Lung (tissue), 12 donors: ENCODE results near the gene ARL8A. TPM values are rescaled to one million over a fixed set of nuclear protein-coding genes. Genes with fewer than 3 reads are reported as not detected.

ENCODE experiments used
- ATAC-seq: fragments of 200-7000 bp; cut with Tn5 transposase; one replicate; pipeline ENCODE4 v1.9.1; 2020; ENCODE audit warnings: moderate number of reproducible peaks; ENCODE audit not compliant: insufficient read depth, low FRiP score
- DNase-seq, 3 donors: peaks; one replicate each; pipeline ENCODE4 v3.0.0-alpha.2; 2013 to 2017
- H3K27ac ChIP-seq, 2 donors: one replicate each; pipeline ENCODE4 v1.5.1; 2013; ENCODE audit warnings: mild to moderate bottlenecking in 2 of 2, moderate library complexity in 2 of 2, control low read depth in 1 of 2, inconsistent platforms in 1 of 2, low read depth in 1 of 2, low read length in 1 of 2
- H3K27me3 ChIP-seq, 3 donors: one replicate each; pipeline ENCODE4 v1.5.1; 2013; ENCODE audit warnings: low read length in 2 of 3; ENCODE audit not compliant: control insufficient read depth in 3 of 3, insufficient read depth in 3 of 3
- H3K36me3 ChIP-seq, 4 donors: one replicate each; pipeline ENCODE4 v1.5.1; 2013; ENCODE audit warnings: low read length in 4 of 4, mild to moderate bottlenecking in 1 of 4, moderate library complexity in 1 of 4; ENCODE audit not compliant: control insufficient read depth in 4 of 4, insufficient read depth in 4 of 4
- H3K4me1 ChIP-seq, 5 donors: one replicate each; pipeline ENCODE4 v1.5.1; 2013; ENCODE audit warnings: low read length in 5 of 5, mild to moderate bottlenecking in 2 of 5, moderate library complexity in 1 of 5; ENCODE audit not compliant: control insufficient read depth in 5 of 5, insufficient read depth in 5 of 5
- H3K4me3 ChIP-seq: one replicate; pipeline ENCODE4 v1.5.1; 2013; ENCODE audit warnings: mild to moderate bottlenecking, control low read depth, moderate library complexity
- H3K9ac ChIP-seq, 2 donors: one replicate each; pipeline ENCODE4 v1.5.1; 2013; ENCODE audit warnings: low read length in 2 of 2, control low read depth in 1 of 2; ENCODE audit not compliant: insufficient read depth in 1 of 2
- H3K9me3 ChIP-seq, 4 donors: one replicate each; pipeline ENCODE4 v1.5.1; 2013; ENCODE audit warnings: low read length in 3 of 4, mild to moderate bottlenecking in 1 of 4, moderate library complexity in 1 of 4; ENCODE audit not compliant: control insufficient read depth in 4 of 4, insufficient read depth in 3 of 4
- WGBS, 2 donors: extraction: QIAGEN DNeasy Blood & Tissue Kit; methylation state at CpG; one replicate each; pipeline ENCODE4 v1.1.7; 2013; 5-methylcytosine and 5-hydroxymethylcytosine counted together
- polyA plus RNA-seq, 2 donors: library from polyadenylated mRNA; stranded (reverse); fragments of 200-250 nt; gene quantifications; one replicate each; pipeline ENCODE4 v1.2.1, GENCODE V29; 2013
- total RNA-seq, 2 donors: library from RNA; depleted of rRNA in 1 of 2; stranded (reverse); fragments of >200 nt in 1 of 2; gene quantifications; one replicate each; pipeline ENCODE4 v1.2.1, GENCODE V29; 2014 to 2021
- TF ChIP-seq, protein P1 (sequence below): IDR thresholded peaks from 2 replicates; pipeline ENCODE4 v1.5.1; 2012; ENCODE audit warnings: mild to moderate bottlenecking; ENCODE audit errors: control extremely low read depth, extremely low read depth
- donor health status: control.
- donor health status: control.
- donor health status: Bipolar disorder and iron deficiency.
- donor health status: healthy.
- donor health status: DM: yes; HTN: yes; CAD: no.

Gene ARL8A
- total and polyA plus RNA-seq, 4 donors = 27.8 to 82.0 (median 48.8) TPM

DNA sequence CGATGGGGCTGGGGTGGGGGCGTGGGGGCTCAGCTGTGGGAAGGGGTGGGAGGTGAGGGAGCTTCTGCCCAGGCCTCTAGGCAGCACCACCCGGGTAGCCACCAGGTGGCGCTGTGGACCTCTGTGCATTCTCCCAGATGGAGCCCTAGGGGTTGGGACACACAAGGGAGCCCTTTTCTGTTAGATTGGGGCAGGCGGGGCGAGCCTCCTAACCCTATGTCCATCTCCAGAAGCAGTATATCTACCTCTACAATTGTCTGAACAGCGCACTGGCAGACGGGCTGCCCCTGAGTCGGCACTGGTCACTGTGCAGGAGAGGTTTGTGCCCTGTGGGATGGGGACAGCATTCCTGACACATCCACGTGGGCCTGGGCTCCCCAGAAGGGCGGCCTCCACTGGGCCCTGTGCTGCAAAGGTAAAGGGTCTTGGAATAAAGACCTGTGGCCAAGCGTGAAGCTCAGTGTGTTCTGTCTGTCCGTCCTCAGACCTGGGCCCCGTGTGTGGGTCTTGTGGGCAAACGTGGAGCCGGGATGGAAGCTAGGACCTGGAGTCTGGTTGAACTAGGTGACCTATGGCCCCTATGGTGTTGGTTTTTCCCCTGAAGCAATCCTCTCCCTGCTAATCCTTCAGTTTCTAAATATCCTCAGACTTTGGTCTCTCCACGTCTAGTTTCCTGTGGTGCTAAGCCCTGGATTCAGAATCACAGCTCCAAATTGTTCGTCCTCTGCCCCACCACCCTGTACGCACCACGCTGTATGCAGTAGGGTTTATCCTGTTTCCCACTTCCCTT is 44.7 kb upstream of the ARL8A start:
- Histone ChIP-seq H3K9me3 (no peaks in the 10 kb centered on the region), H3K4me3 (no peak overlapping the region), H3K27me3 (peaks cover 0 to 11% (median 9%) of the 10 kb centered on the region in 3 donors), H3K9ac (no peak overlapping the region), H3K36me3 (no peaks in the 10 kb centered on the region), H3K27ac (no peak overlapping the region), H3K4me1 (peaks cover 0 to 6% (median 2%) of the 10 kb centered on the region in 5 donors)
- peak; percentile 65 to 77 (median 69) for DNase-seq
- TF ChIP-seq, protein P1, sequence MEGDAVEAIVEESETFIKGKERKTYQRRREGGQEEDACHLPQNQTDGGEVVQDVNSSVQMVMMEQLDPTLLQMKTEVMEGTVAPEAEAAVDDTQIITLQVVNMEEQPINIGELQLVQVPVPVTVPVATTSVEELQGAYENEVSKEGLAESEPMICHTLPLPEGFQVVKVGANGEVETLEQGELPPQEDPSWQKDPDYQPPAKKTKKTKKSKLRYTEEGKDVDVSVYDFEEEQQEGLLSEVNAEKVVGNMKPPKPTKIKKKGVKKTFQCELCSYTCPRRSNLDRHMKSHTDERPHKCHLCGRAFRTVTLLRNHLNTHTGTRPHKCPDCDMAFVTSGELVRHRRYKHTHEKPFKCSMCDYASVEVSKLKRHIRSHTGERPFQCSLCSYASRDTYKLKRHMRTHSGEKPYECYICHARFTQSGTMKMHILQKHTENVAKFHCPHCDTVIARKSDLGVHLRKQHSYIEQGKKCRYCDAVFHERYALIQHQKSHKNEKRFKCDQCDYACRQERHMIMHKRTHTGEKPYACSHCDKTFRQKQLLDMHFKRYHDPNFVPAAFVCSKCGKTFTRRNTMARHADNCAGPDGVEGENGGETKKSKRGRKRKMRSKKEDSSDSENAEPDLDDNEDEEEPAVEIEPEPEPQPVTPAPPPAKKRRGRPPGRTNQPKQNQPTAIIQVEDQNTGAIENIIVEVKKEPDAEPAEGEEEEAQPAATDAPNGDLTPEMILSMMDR = peak; percentile 24
- 57 to 63% methylated on average over 19 to 20 of the region's 20 CpGs for WGBS, 2 donors
- no peak for ATAC-seq

DNA sequence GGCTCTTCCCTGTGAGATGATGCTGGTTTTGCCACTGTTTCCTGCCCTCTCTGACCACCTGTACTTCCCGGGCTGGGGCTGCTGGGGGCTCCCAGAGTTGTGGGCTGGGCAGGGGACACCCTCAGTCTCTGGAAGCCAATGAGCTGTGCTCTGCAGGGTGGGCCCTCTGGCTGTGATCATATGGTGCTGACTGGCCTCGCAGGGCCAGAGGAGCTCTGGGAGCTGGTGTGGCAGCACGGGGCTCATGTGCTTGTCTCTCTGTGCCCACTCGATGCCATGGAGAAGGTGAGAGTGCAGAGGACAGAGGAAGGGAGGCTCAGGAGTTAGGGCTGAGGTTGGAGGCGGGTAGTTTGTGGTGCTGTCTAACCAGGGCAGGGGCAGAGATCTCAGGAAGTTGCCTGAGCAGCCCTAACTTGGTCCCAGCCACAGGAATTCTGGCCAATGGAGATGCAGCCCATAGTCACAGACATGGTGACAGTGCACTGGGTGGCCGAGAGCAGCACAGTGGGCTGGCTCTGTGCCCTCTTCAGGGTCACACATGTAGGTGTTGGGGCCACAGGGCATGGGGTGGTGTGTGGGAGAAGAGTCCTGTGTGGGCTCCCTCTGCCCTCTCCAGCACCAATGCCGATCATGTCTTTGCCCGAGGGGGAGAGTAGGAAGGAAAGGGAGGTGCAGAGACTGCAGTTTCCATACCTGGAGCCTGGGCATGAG is 43.3 kb upstream of the ARL8A start:
- WGBS, 2 donors = 81% methylated on average over 8 of the region's 8 CpGs
- H3K4me1 ChIP-seq = peaks cover 0 to 5% (median 0%) of the 10 kb centered on the region in 5 donors

DNA sequence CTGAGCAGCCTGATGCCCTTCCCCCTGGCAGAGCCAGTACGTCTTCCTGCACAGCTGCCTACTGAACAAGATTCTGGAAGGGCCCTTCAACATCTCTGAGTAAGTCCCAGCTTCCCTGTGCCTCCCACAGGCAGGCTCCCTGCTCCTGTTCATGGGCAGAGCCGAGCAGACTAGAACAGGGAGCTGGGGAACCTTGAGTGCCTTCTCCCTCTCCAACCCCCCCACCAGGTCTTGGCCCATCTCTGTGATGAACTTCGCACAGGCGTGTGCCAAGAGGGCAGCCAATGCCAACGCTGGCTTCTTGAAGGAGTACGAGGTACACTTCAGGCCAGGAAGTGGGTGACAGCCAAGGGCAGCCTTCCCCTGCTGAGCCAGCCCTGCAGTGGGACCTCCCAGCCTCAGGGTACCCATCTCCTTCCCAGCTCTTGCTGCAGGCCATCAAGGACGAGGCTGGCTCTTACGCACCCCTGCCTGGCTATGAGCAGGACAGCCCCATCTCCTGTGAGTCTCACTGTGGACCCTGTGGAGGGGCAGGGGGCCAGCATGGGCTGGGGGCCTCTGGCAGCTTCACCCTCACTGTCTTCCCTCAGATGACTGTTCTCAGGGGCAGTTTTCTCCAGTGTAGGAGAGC is 42.6 kb upstream of the ARL8A start:
- Histone ChIP-seq H3K27me3 (no peaks in the 10 kb centered on the region), H3K27ac (no peak overlapping the region), H3K36me3 (no peaks in the 10 kb centered on the region), H3K9me3 (peaks cover 0 to 1% (median 0%) of the 10 kb centered on the region in 4 donors), H3K4me3 (no peak overlapping the region), H3K4me1 (peaks cover 0 to 5% (median 0%) of the 10 kb centered on the region in 5 donors), H3K9ac (no peak overlapping the region)
- WGBS, 2 donors = 62 to 71% methylated on average over 7 to 8 of the region's 8 CpGs
- ATAC-seq = peak; percentile 49
- DNase-seq = no peak
- TF ChIP-seq, protein P1 = no peak

More for the DNA sequence above, 43.3 kb upstream of the ARL8A start:
- Histone ChIP-seq H3K36me3 (no peaks in the 10 kb centered on the region), H3K27me3 (peaks cover 0 to 2% (median under 1%) of the 10 kb centered on the region in 3 donors), H3K27ac (no peak overlapping the region), H3K4me3 (no peak overlapping the region), H3K9ac (no peak overlapping the region), H3K9me3 (peaks cover 0 to 1% (median 0%) of the 10 kb centered on the region in 4 donors)
- TF ChIP-seq, protein P1 = no peak
- DNase-seq (no peak), ATAC-seq (no peak)
